OCI-LY3 (cell line): Measurements from ENCODE around the gene PUM1.
A peak's percentile ranks its signal among the peaks of the same experiment; 100 is the strongest.

Source experiments
- H2AFZ ChIP-seq: fragments of 200-600, 300-600 bp; shearing (Covaris generic); 2 replicates; pipeline ENCODE4 v1.6.0; 2014; ENCODE audit warnings: antibody characterized with exemption, low read depth, low read length
- H3K27ac ChIP-seq: fragments of 200-600, 300-600 bp; sonication (generic); 2 replicates; pipeline ENCODE4 v1.5.1; 2014; ENCODE audit warnings: mild to moderate bottlenecking, low read length, moderate library complexity, mixed read lengths
- H3K27me3 ChIP-seq: fragments of 200-600, 300-600 bp; sonication (generic); 2 replicates; pipeline ENCODE4 v1.6.1; 2014; ENCODE audit warnings: low read depth, low read length, mixed read lengths
- H3K36me3 ChIP-seq: fragments of 200-600, 300-600 bp; sonication (generic); replicated peaks from 2 replicates; pipeline ENCODE3; 2014; ENCODE audit warnings: low read depth, low read length, mixed read lengths
- H3K4me1 ChIP-seq: fragments of 300-600, 200-600 bp; sonication (generic); 2 replicates; pipeline ENCODE4 v1.6.1; 2014; ENCODE audit warnings: low read length, mixed read lengths
- H3K4me2 ChIP-seq: fragments of 200-600, 300-600 bp; sonication (generic); 2 replicates; pipeline ENCODE4 v1.6.1; 2014; ENCODE audit warnings: low read length, mixed read lengths
- H3K4me3 ChIP-seq: fragments of 300-600, 200-600 bp; sonication (generic); 2 replicates; pipeline ENCODE4 v1.5.1; 2014; ENCODE audit warnings: antibody characterized with exemption, mild to moderate bottlenecking, low read length, moderate library complexity
- H3K79me2 ChIP-seq: fragments of 300-600, 200-600 bp; shearing (Covaris generic); 2 replicates; pipeline ENCODE4 v1.6.1; 2014; ENCODE audit warnings: mild to moderate bottlenecking, low read length, mixed read lengths
- H3K9ac ChIP-seq: fragments of 300-600, 200-600 bp; shearing (Covaris generic); 2 replicates; pipeline ENCODE4 v1.6.0; 2014; ENCODE audit warnings: mild to moderate bottlenecking, low read length, moderate library complexity
- H3K9me3 ChIP-seq: fragments of 200-600, 300-600 bp; shearing (Covaris generic); 2 replicates; pipeline ENCODE4 v1.6.1; 2014; ENCODE audit warnings: low read length, mixed read lengths; ENCODE audit not compliant: insufficient read depth
- H4K20me1 ChIP-seq: fragments of 200-600, 300-600 bp; sonication (generic); 2 replicates; pipeline ENCODE4 v1.6.1; 2016; ENCODE audit warnings: low read length, mixed read lengths; ENCODE audit not compliant: insufficient read depth
- CTCF ChIP-seq: fragments of 200-600, 300-600 bp; sonication (generic); IDR thresholded peaks from 2 replicates; pipeline ENCODE4 v1.5.1; 2014; ENCODE audit warnings: antibody characterized with exemption, low read length, low read depth
- EZH2phosphoT487 ChIP-seq: fragments of 200-600 bp; shearing (Covaris generic); IDR thresholded peaks from 2 replicates; pipeline ENCODE4 v1.6.1; 2018; ENCODE audit warnings: antibody characterized with exemption, mixed run types, low read depth

PUM1 gene

GRCh38 chr1:31016868-31017267, 48.6 kb downstream of the PUM1 start:
- H3K27me3 ChIP-seq: no peaks in the 10 kb centered on the region
- H3K9me3 ChIP-seq: no peaks in the 10 kb centered on the region
- peaks cover 26% of the 10 kb centered on the region for H3K4me1 ChIP-seq
- no peak overlapping the region for H3K4me2 ChIP-seq
- no peak overlapping the region for H3K4me3 ChIP-seq
- H3K27ac ChIP-seq: no peak overlapping the region
- peaks cover 99% of the 10 kb centered on the region for H3K79me2 ChIP-seq
- H2AFZ ChIP-seq: no peak overlapping the region
- no peak for TF ChIP-seq EZH2phosphoT487
- H3K9ac ChIP-seq: no peak overlapping the region
- H4K20me1 ChIP-seq: peaks cover 71% of the 10 kb centered on the region
- peaks cover 2% of the 10 kb centered on the region for H3K36me3 ChIP-seq

GRCh38 chr1:31013187-31013864, 52.2 kb downstream of the PUM1 start:
- Histone ChIP-seq H3K79me2 (peaks cover 99% of the 10 kb centered on the region), H4K20me1 (peaks cover 74% of the 10 kb centered on the region), H3K4me2 (peak overlapping the region; percentile 60), H3K27ac (peak overlapping the region; percentile 72), H3K27me3 (no peaks in the 10 kb centered on the region), H3K4me1 (peaks cover 57% of the 10 kb centered on the region), H3K9ac (no peak overlapping the region), H3K4me3 (no peak overlapping the region), H3K9me3 (no peaks in the 10 kb centered on the region), H2AFZ (no peak overlapping the region), H3K36me3 (peaks cover 2% of the 10 kb centered on the region)
- TF ChIP-seq EZH2phosphoT487 (no peak), CTCF (no peak)

- Histone ChIP-seq H4K20me1 (peaks cover 77% of the 10 kb centered on the region), H3K36me3 (peaks cover 2% of the 10 kb centered on the region), H3K27ac (no peak overlapping the region)
Observed at GRCh38 chr1:31012210-31012924, 53.1 kb downstream of the PUM1 start.

DNA sequence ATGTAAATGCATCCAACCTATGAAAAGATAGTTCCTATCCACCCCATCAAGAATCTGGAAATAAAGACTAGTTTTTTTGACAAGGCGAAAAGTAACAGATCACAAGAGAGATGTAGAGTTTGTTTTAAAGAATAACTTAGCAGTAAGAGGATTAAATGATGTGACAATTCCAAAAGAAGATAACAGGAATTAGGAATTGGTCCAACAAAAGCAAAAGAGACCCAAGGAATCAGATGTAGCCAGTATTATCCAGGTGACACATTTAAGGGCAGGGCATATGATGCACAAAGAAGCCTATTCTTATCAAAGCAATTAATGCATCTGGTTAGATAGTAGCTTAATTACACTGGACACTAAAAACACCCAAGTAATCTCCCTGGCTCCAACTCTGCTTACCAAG, 53.8 kb downstream of the PUM1 start:
- Histone ChIP-seq H3K4me3 (no peak overlapping the region), H3K36me3 (peaks cover 4% of the 10 kb centered on the region), H3K4me1 (peaks cover 66% of the 10 kb centered on the region), H3K27ac (no peak overlapping the region), H3K9me3 (no peaks in the 10 kb centered on the region), H3K9ac (no peak overlapping the region), H3K4me2 (no peak overlapping the region), H3K79me2 (peaks cover 99% of the 10 kb centered on the region), H4K20me1 (peaks cover 77% of the 10 kb centered on the region), H3K27me3 (no peaks in the 10 kb centered on the region), H2AFZ (no peak overlapping the region)
- TF ChIP-seq EZH2phosphoT487: no peak

More at GRCh38 chr1:31012210-31012924, 53.1 kb downstream of the PUM1 start:
- no peak overlapping the region for H3K9ac ChIP-seq
- no peak overlapping the region for H3K4me3 ChIP-seq
- peaks cover 66% of the 10 kb centered on the region for H3K4me1 ChIP-seq
- no peaks in the 10 kb centered on the region for H3K9me3 ChIP-seq
- H3K4me2 ChIP-seq: no peak overlapping the region
- H3K79me2 ChIP-seq: peaks cover 99% of the 10 kb centered on the region
- TF ChIP-seq EZH2phosphoT487 (no peak), CTCF (no peak)
- no peaks in the 10 kb centered on the region for H3K27me3 ChIP-seq
- H2AFZ ChIP-seq: no peak overlapping the region
